B cell (primary cell): Measurements from ENCODE around the gene SPPL3. TPM values are rescaled to one million over a fixed set of nuclear protein-coding genes. Genes with fewer than 3 reads are reported as not detected.
A peak's percentile ranks its signal among the peaks of the same experiment; 100 is the strongest.

Experiments used
- ATAC-seq: fragments of 200-7000 bp; cut with Tn5 transposase; one replicate; pipeline ENCODE4 v1.10.0; 2021; ENCODE audit warnings: low read depth, mild to moderate bottlenecking, moderate number of reproducible peaks, moderate library complexity
- CTCF ChIA-PET: fragments of 350-600 bp; sonication (Branson Sonifier 250); formaldehyde crosslinking; loops from one replicate; lab custom pipeline; 2021; ENCODE audit warnings: antibody characterized with exemption, inconsistent platforms; lab: Charles Lee
- POLR2A ChIA-PET: fragments of 350-600 bp; sonication (Branson Sonifier 250); formaldehyde crosslinking; loops from one replicate; lab custom pipeline; 2021; ENCODE audit warnings: antibody characterized with exemption; lab: Charles Lee
- DNase-seq: peaks from one replicate; pipeline ENCODE4 v3.0.0; 2013
- H2AFZ ChIP-seq: 2 replicates; pipeline ENCODE4 v1.6.1; 2012; ENCODE audit warnings: mild to moderate bottlenecking, low read depth, low read length; ENCODE audit not compliant: insufficient read depth, poor library complexity, severe bottlenecking
- H3K27ac ChIP-seq, 2 donors: 1 replicate in 1 of 2; 2 replicates in 1 of 2; pipeline ENCODE4 v1.5.1; 2012 to 2013; ENCODE audit warnings: low read length in 2 of 2, mild to moderate bottlenecking in 2 of 2, moderate library complexity in 1 of 2
- H3K27me3 ChIP-seq, 4 experiments: fragments of 200-600 bp in 1 of 4; sonication (generic) in 1 of 4; replicated peaks in 1 of 4; 1 replicate in 2 of 4; 2 replicates in 2 of 4; pipeline versions ENCODE4 v1.6.1 to v1.7.0; 2013 to 2016; ENCODE audit warnings: low read length in 3 of 4, mild to moderate bottlenecking in 2 of 4, mixed read lengths in 1 of 4, moderate library complexity in 1 of 4; ENCODE audit not compliant: insufficient read depth in 4 of 4, control insufficient read depth in 3 of 4; ENCODE audit errors: control extremely low read depth in 1 of 4
- H3K36me3 ChIP-seq, 2 experiments: replicated peaks in 1 of 2; 1 replicate in 1 of 2; 2 replicates in 1 of 2; pipeline versions ENCODE4 v1.6.1 to v1.7.1; 2013; ENCODE audit warnings: low read length in 1 of 2; ENCODE audit not compliant: insufficient read depth in 2 of 2, control insufficient read depth in 1 of 2; ENCODE audit errors: control extremely low read depth in 1 of 2, extremely low read depth in 1 of 2
- H3K4me1 ChIP-seq, 2 donors: fragments of 200-600 bp in 1 of 2; sonication (generic) in 1 of 2; 1 replicate in 1 of 2; 2 replicates in 1 of 2; pipeline versions ENCODE4 v1.5.1 to v1.6.1; 2013 to 2017; ENCODE audit warnings: low read length in 2 of 2; ENCODE audit not compliant: control insufficient read depth in 2 of 2, insufficient read depth in 2 of 2
- H3K4me2 ChIP-seq: replicated peaks from 2 replicates; pipeline ENCODE3; 2012; ENCODE audit warnings: mild to moderate bottlenecking, low read depth, low read length; ENCODE audit not compliant: poor library complexity, severe bottlenecking
- H3K4me3 ChIP-seq, 5 experiments: fragments of 200-600 bp in 1 of 5; sonication (generic) in 1 of 5; 1 replicate in 3 of 5; 2 replicates in 2 of 5; pipeline versions ENCODE4 v1.5.1 to v1.7.0; 2011 to 2016; ENCODE audit warnings: low read length in 4 of 5, mild to moderate bottlenecking in 4 of 5, low read depth in 2 of 5, control low read depth in 1 of 5, moderate library complexity in 1 of 5; ENCODE audit not compliant: insufficient read depth in 1 of 5; ENCODE audit errors: control extremely low read depth in 1 of 5, extremely low read depth in 1 of 5
- H3K79me2 ChIP-seq: fragments of 200-600 bp; sonication (generic); one replicate; pipeline ENCODE4 v1.6.0; 2016; ENCODE audit warnings: low read length; ENCODE audit not compliant: control insufficient read depth, insufficient read depth
- H3K9ac ChIP-seq: fragments of 200-600 bp; sonication (generic); 2 replicates; pipeline ENCODE4 v1.6.1; 2017; ENCODE audit warnings: mild to moderate bottlenecking, low read length, moderate library complexity
- H3K9me3 ChIP-seq, 3 donors: one replicate each; pipeline versions ENCODE4 v1.6.1 to v1.7.1; 2013; ENCODE audit warnings: low read length in 2 of 3; ENCODE audit not compliant: control insufficient read depth in 2 of 3, insufficient read depth in 1 of 3; ENCODE audit errors: control extremely low read depth in 1 of 3
- H4K20me1 ChIP-seq: 2 replicates; pipeline ENCODE4 v1.6.0; 2012; ENCODE audit warnings: mild to moderate bottlenecking, low read length; ENCODE audit not compliant: insufficient read depth, control insufficient read depth, poor library complexity, severe bottlenecking
- H3K27ac Mint-ChIP-seq: one replicate; pipeline ENCODE4 v1.8.0; 2021; ENCODE audit warnings: mixed read lengths
- H3K27me3 Mint-ChIP-seq: one replicate; pipeline ENCODE4 v1.8.0; 2021; ENCODE audit warnings: mixed read lengths
- H3K4me1 Mint-ChIP-seq: one replicate; pipeline ENCODE4 v1.8.0; 2021; ENCODE audit warnings: mixed read lengths
- H3K4me3 Mint-ChIP-seq: one replicate; pipeline ENCODE4 v1.8.0; 2021; ENCODE audit warnings: mixed read lengths
- H3K9me3 Mint-ChIP-seq: one replicate; pipeline ENCODE4 v1.8.0; 2022; ENCODE audit warnings: mixed read lengths; ENCODE audit not compliant: insufficient read depth
- EZH2 ChIP-seq: IDR thresholded peaks from 2 replicates; pipeline ENCODE4 v1.6.1; 2012; ENCODE audit warnings: borderline replicate concordance, low read depth, mild to moderate bottlenecking, moderate library complexity, low read length; ENCODE audit not compliant: insufficient read depth, poor library complexity, severe bottlenecking
- WGBS: methylation state at CpG from one replicate; pipeline ENCODE4 v1.1.5; 2013; ENCODE audit warnings: missing lambda C conversion rate; ENCODE audit not compliant: insufficient coverage; 5-methylcytosine and 5-hydroxymethylcytosine counted together
- intact Hi-C: fragments of 100-400 bp; cut with micrococcal nuclease; formaldehyde crosslinking; loops from one replicate; pipeline ENCODE4 v1.10.0; 2022
- polyA plus RNA-seq: library from polyadenylated mRNA; depleted of rRNA; stranded (reverse); fragments of >200 nt; gene quantifications from 2 replicates; pipeline ENCODE4 v1.2.3, GENCODE V29; 2012
- total RNA-seq, 2 donors: library from RNA; stranded (reverse); fragments of 120-200 nt in 1 of 2; gene quantifications; 1 replicate in 1 of 2; 2 replicates in 1 of 2; pipeline versions ENCODE4 v1.2.3 to v1.2.4, GENCODE V29; 2013 to 2022
- TF ChIP-seq, protein P1 (sequence below): fragments of 200-600 bp; IDR thresholded peaks from one replicate; pipeline ENCODE4 v1.8.0; 2022; ENCODE audit warnings: antibody characterized with exemption, mild to moderate bottlenecking

The SPPL3 gene
- total and polyA plus RNA-seq, 2 donors (not counting 1 experiment from before 2014, with no cell fraction given) = 12.3 to 43.6 TPM

GRCh38 chr12:120858306-120859088 lies 45.7 kb downstream of the SPPL3 start:
- ChIA-PET POLR2A (no interaction called here), CTCF (interaction anchor here (1.1 kb wide), 1 partner anchor 44 kb away, joined by 3 read pairs; no protein-coding TSS in a partner anchor)
- WGBS = 100% methylated on average over 2 of the region's 13 CpGs
- Histone ChIP-seq H3K27me3 (no peaks in the 10 kb centered on the region), H3K79me2 (peaks cover 98% of the 10 kb centered on the region), H3K27ac (peak overlapping the region; percentile 56 to 72), H3K4me2 (peak overlapping the region; percentile 63), H3K4me1 (peaks cover 37 to 44% of the 10 kb centered on the region in 2 donors), H3K9me3 (peaks cover 0 to 3% (median 3%) of the 10 kb centered on the region in 3 donors), H2AFZ (peak overlapping the region; percentile 44), H3K4me3 (peak overlapping the region in 1 of 5 experiments; percentile 56), H3K9ac (peak overlapping the region; percentile 19), H4K20me1 (peaks cover 36% of the 10 kb centered on the region), H3K36me3 (peaks cover 0 to 3% of the 10 kb centered on the region in 2 experiments)
- intact Hi-C loops = loop anchor here (5.0 to 10.0 kb wide), 2 partner anchors 44 to 174 kb away; partner anchors contain the start of genes MLEC and SPPL3
- no peaks in the 10 kb centered on the region for H3K27me3 Mint-ChIP-seq
- TF ChIP-seq, protein P1, sequence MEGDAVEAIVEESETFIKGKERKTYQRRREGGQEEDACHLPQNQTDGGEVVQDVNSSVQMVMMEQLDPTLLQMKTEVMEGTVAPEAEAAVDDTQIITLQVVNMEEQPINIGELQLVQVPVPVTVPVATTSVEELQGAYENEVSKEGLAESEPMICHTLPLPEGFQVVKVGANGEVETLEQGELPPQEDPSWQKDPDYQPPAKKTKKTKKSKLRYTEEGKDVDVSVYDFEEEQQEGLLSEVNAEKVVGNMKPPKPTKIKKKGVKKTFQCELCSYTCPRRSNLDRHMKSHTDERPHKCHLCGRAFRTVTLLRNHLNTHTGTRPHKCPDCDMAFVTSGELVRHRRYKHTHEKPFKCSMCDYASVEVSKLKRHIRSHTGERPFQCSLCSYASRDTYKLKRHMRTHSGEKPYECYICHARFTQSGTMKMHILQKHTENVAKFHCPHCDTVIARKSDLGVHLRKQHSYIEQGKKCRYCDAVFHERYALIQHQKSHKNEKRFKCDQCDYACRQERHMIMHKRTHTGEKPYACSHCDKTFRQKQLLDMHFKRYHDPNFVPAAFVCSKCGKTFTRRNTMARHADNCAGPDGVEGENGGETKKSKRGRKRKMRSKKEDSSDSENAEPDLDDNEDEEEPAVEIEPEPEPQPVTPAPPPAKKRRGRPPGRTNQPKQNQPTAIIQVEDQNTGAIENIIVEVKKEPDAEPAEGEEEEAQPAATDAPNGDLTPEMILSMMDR = no peak
- no peak for TF ChIP-seq EZH2
- peaks cover 65% of the 10 kb centered on the region for H3K4me1 Mint-ChIP-seq
- peak; percentile 59 for DNase-seq
- H3K4me3 Mint-ChIP-seq = peak overlapping the region; percentile 81
- ATAC-seq = peak; percentile 28
- no peaks in the 10 kb centered on the region for H3K9me3 Mint-ChIP-seq
- peak overlapping the region; percentile 89 for H3K27ac Mint-ChIP-seq

- H3K4me3 ChIP-seq = no peak overlapping the region
- POLR2A ChIA-PET = no interaction called here
- ATAC-seq = peak; percentile 43
- intact Hi-C loops = loop anchor here (2.0 to 10.0 kb wide), 3 partner anchors 45 to 172 kb away; partner anchors contain the start of genes MLEC and SPPL3
- no peak for TF ChIP-seq EZH2
- TF ChIP-seq, protein P1 = peak; percentile 22
- H3K4me3 Mint-ChIP-seq = peak overlapping the region; percentile 61
- DNase-seq = peak; percentile 58
- peak overlapping the region; percentile 43 for H3K27ac Mint-ChIP-seq
- peaks cover 0 to 3% of the 10 kb centered on the region in 2 experiments for H3K36me3 ChIP-seq
- H3K4me2 ChIP-seq = peak overlapping the region; percentile 24
- peak overlapping the region in 1 of 2 donors; percentile 50 for H3K27ac ChIP-seq
- H3K27me3 Mint-ChIP-seq = no peaks in the 10 kb centered on the region
- no peak overlapping the region for H2AFZ ChIP-seq
- WGBS = no CpG with 5 or more reads among the region's 2 CpGs
- peaks cover 0 to 3% (median 3%) of the 10 kb centered on the region in 3 donors for H3K9me3 ChIP-seq
- no peak overlapping the region for H3K9ac ChIP-seq
- H3K27me3 ChIP-seq = no peaks in the 10 kb centered on the region
- H3K9me3 Mint-ChIP-seq = no peaks in the 10 kb centered on the region
- H4K20me1 ChIP-seq = peaks cover 30% of the 10 kb centered on the region
- peaks cover 42 to 50% of the 10 kb centered on the region in 2 donors for H3K4me1 ChIP-seq
- peaks cover 64% of the 10 kb centered on the region for H3K4me1 Mint-ChIP-seq
- CTCF ChIA-PET = interaction anchor here (0.6 to 1.9 kb wide), 9 partner anchors 10 to 274 kb away, joined by 3 to 8 read pairs (median 4); no protein-coding TSS in a partner anchor
- peaks cover 91% of the 10 kb centered on the region for H3K79me2 ChIP-seq
Observed at GRCh38 chr12:120856980-120857379, 47.2 kb downstream of the SPPL3 start.
